HEK293 (cell line): Measurements from ENCODE around the gene MPDU1.

ENCODE experiments used
- BCL11A ChIP-seq: fragments of 450-650 bp; formaldehyde crosslinking; IDR thresholded peaks from 2 replicates; pipeline ENCODE4 v1.5.1; 2016; ENCODE audit warnings: low read depth, missing biosample characterization, missing genetic modification characterization
- MYNN ChIP-seq: fragments of 450-650 bp; formaldehyde crosslinking; IDR thresholded peaks from 2 replicates; pipeline ENCODE4 v1.5.1; 2016; ENCODE audit warnings: missing biosample characterization, missing genetic modification characterization, borderline replicate concordance
- SCRT1 ChIP-seq: fragments of 450-650 bp; formaldehyde crosslinking; IDR thresholded peaks from 2 replicates; pipeline ENCODE4 v1.5.1; 2016; ENCODE audit warnings: missing biosample characterization, missing genetic modification characterization, borderline replicate concordance
- SCRT2 ChIP-seq: fragments of 450-650 bp; formaldehyde crosslinking; IDR thresholded peaks from 2 replicates; pipeline ENCODE4 v1.5.1; 2016; ENCODE audit warnings: missing biosample characterization, missing genetic modification characterization
- SP2 ChIP-seq: fragments of 450-650 bp; formaldehyde crosslinking; IDR thresholded peaks from 2 replicates; pipeline ENCODE4 v1.5.1; 2016; ENCODE audit warnings: missing biosample characterization, missing genetic modification characterization
- ZBTB1 ChIP-seq: fragments of 450-650 bp; formaldehyde crosslinking; IDR thresholded peaks from 2 replicates; pipeline ENCODE4 v1.5.1; 2016; ENCODE audit warnings: missing biosample characterization, missing genetic modification characterization
- ZBTB21 ChIP-seq: fragments of 450-650 bp; formaldehyde crosslinking; IDR thresholded peaks from 2 replicates; pipeline ENCODE4 v1.5.1; 2017; ENCODE audit warnings: missing biosample characterization, missing genetic modification characterization
- ZEB2 ChIP-seq: fragments of 450-650 bp; formaldehyde crosslinking; IDR thresholded peaks from 2 replicates; pipeline ENCODE4 v1.5.1; 2016; ENCODE audit warnings: missing biosample characterization, missing genetic modification characterization
- ZIC2 ChIP-seq: fragments of 450-650 bp; formaldehyde crosslinking; IDR thresholded peaks from 2 replicates; pipeline ENCODE4 v1.5.1; 2016; ENCODE audit warnings: missing biosample characterization, missing genetic modification characterization
- ZNF274 ChIP-seq, 2 experiments: fragments of 200-500 bp in 1 of 2; fragments of 450-650 bp in 1 of 2; sonication (Bioruptor generic) in 1 of 2; formaldehyde crosslinking in 1 of 2; IDR thresholded peaks; 2 replicates each; pipeline versions ENCODE4 v1.5.1 to v1.6.1; 2014 to 2016; ENCODE audit warnings: borderline replicate concordance in 1 of 2, inconsistent platforms in 1 of 2, low read length in 1 of 2, missing biosample characterization in 1 of 2, missing genetic modification characterization in 1 of 2
- ZNF501 ChIP-seq: fragments of 450-650 bp; formaldehyde crosslinking; IDR thresholded peaks from 2 replicates; pipeline ENCODE4 v1.5.1; 2016; ENCODE audit warnings: missing biosample characterization, missing genetic modification characterization
- ZNF610 ChIP-seq: fragments of 450-650 bp; formaldehyde crosslinking; IDR thresholded peaks from 2 replicates; pipeline ENCODE4 v1.5.1; 2016; ENCODE audit warnings: missing biosample characterization, missing genetic modification characterization, borderline replicate concordance
- ZNF776 ChIP-seq: fragments of 450-650 bp; formaldehyde crosslinking; IDR thresholded peaks from 2 replicates; pipeline ENCODE4 v1.5.0; 2017; ENCODE audit warnings: missing biosample characterization, missing genetic modification characterization, borderline replicate concordance
- ZSCAN30 ChIP-seq: fragments of 450-650 bp; IDR thresholded peaks from 2 replicates; pipeline ENCODE4 v1.5.1; 2018; ENCODE audit warnings: missing biosample characterization, mild to moderate bottlenecking, missing genetic modification characterization, moderate library complexity
- TF ChIP-seq, protein P1 (sequence below): fragments of 450-650 bp; formaldehyde crosslinking; IDR thresholded peaks from 2 replicates; pipeline ENCODE4 v1.5.1; 2016; ENCODE audit warnings: missing biosample characterization, missing genetic modification characterization
- TF ChIP-seq, protein P2 (sequence below): fragments of 450-650 bp; formaldehyde crosslinking; IDR thresholded peaks from 2 replicates; pipeline ENCODE4 v1.5.1; 2016; ENCODE audit warnings: missing biosample characterization, missing genetic modification characterization
- TF ChIP-seq, protein P3 (sequence below): fragments of 450-650 bp; formaldehyde crosslinking; IDR thresholded peaks from 2 replicates; pipeline ENCODE4 v1.5.1; 2016; ENCODE audit warnings: missing biosample characterization, missing genetic modification characterization
- TF ChIP-seq, protein P4 (sequence below): fragments of 450-650 bp; formaldehyde crosslinking; IDR thresholded peaks from 2 replicates; pipeline ENCODE4 v1.5.1; 2017; ENCODE audit warnings: missing biosample characterization, missing genetic modification characterization
- TF ChIP-seq, protein P5 (sequence below): fragments of 450-650 bp; formaldehyde crosslinking; conservative IDR thresholded peaks from 2 replicates; pipeline ENCODE4 v1.5.1; 2016; ENCODE audit warnings: low read depth, missing biosample characterization, missing genetic modification characterization

Gene MPDU1

DNA sequence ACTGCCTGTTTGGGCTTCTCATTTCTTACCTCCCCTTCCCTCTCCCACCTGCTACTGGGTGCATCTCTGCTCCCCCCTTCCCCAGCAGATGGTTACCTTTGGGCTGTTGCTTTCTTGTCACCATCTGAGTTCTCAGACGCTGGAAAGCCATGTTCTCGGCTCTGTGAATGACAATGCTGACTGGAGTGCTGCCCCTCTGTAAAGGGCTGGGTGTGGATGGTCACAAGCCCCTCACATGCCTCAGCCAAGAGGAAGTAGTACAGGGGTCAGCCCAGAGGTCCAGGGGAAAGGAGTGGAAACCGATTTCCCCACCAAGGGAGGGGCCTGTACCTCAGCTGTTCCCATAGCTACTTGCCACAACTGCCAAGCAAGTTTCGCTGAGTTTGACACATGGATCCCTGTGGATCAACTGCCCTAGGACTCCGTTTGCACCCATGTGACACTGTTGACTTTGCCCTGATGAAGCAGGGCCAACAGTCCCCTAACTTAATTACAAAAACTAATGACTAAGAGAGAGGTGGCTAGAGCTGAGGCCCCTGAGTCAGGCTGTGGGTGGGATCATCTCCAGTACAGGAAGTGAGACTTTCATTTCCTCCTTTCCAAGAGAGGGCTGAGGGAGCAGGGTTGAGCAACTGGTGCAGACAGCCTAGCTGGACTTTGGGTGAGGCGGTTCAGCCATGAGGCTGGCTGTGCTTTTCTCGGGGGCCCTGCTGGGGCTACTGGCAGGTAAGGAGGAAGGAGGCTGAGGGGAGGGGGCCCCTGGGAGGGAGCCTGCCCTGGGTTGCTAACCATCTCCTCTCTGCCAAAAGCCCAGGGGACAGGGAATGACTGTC lies 4.4 kb upstream of the MPDU1 start, which contains the start of gene CD68 (continued):
- TF ChIP-seq BCL11A (tag by site-specific recombination) (peak; percentile 78), ZNF501 (peak; percentile 74; the same call in 1 of the 2 replicates), SCRT1 (peak; percentile 45; the same call in 1 of the 2 replicates), ZNF274 (IDR thresholded peaks at IDR 0.05; ENCODE audit: low read length) (no peak), ZNF274 (tag by site-specific recombination; IDR thresholded peaks at IDR 0.05; ENCODE audit: borderline replicate concordance) (no peak), ZEB2 (tag by site-specific recombination) (peak; percentile 67), ZIC2 (tag by site-specific recombination) (peak; percentile 44; the same call in 1 of the 2 replicates), SP2 (tag by site-specific recombination) (peak; percentile 58), ZBTB21 (tag by site-specific recombination) (no peak), ZSCAN30 (tag by site-specific recombination) (peak; percentile 46; the same call in 1 of the 2 replicates), ZNF610 (tag by site-specific recombination) (no peak), MYNN (tag by site-specific recombination) (no peak), ZNF776 (tag by site-specific recombination) (no peak), ZBTB1 (tag by site-specific recombination) (no peak), SCRT2 (tag by site-specific recombination) (peak; percentile 96)
- TF ChIP-seq, protein P1, sequence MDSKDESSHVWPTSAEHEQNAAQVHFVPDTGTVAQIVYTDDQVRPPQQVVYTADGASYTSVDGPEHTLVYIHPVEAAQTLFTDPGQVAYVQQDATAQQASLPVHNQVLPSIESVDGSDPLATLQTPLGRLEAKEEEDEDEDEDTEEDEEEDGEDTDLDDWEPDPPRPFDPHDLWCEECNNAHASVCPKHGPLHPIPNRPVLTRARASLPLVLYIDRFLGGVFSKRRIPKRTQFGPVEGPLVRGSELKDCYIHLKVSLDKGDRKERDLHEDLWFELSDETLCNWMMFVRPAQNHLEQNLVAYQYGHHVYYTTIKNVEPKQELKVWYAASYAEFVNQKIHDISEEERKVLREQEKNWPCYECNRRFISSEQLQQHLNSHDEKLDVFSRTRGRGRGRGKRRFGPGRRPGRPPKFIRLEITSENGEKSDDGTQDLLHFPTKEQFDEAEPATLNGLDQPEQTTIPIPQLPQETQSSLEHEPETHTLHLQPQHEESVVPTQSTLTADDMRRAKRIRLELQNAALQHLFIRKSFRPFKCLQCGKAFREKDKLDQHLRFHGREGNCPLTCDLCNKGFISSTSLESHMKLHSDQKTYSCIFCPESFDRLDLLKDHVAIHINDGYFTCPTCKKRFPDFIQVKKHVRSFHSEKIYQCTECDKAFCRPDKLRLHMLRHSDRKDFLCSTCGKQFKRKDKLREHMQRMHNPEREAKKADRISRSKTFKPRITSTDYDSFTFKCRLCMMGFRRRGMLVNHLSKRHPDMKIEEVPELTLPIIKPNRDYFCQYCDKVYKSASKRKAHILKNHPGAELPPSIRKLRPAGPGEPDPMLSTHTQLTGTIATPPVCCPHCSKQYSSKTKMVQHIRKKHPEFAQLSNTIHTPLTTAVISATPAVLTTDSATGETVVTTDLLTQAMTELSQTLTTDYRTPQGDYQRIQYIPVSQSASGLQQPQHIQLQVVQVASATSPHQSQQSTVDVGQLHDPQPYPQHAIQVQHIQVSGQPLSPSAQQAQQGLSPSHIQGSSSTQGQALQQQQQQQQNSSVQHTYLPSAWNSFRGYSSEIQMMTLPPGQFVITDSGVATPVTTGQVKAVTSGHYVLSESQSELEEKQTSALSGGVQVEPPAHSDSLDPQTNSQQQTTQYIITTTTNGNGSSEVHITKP = peak; percentile 78
- TF ChIP-seq, protein P2, sequence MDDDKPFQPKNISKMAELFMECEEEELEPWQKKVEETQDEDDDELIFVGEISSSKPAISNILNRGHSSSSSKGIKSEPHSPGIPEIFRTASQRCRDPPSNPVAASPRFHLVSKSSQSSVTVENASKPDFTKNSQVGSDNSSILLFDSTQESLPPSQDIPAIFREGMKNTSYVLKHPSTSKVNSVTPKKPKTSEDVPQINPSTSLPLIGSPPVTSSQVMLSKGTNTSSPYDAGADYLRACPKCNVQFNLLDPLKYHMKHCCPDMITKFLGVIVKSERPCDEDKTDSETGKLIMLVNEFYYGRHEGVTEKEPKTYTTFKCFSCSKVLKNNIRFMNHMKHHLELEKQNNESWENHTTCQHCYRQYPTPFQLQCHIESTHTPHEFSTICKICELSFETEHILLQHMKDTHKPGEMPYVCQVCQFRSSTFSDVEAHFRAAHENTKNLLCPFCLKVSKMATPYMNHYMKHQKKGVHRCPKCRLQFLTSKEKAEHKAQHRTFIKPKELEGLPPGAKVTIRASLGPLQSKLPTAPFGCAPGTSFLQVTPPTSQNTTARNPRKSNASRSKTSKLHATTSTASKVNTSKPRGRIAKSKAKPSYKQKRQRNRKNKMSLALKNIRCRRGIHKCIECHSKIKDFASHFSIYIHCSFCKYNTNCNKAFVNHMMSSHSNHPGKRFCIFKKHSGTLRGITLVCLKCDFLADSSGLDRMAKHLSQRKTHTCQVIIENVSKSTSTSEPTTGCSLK (tag by site-specific recombination) = no peak
- TF ChIP-seq, protein P3, sequence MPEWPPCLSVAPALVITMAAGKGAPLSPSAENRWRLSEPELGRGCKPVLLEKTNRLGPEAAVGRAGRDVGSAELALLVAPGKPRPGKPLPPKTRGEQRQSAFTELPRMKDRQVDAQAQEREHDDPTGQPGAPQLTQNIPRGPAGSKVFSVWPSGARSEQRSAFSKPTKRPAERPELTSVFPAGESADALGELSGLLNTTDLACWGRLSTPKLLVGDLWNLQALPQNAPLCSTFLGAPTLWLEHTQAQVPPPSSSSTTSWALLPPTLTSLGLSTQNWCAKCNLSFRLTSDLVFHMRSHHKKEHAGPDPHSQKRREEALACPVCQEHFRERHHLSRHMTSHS (tag by site-specific recombination) = no peak
- TF ChIP-seq, protein P4, sequence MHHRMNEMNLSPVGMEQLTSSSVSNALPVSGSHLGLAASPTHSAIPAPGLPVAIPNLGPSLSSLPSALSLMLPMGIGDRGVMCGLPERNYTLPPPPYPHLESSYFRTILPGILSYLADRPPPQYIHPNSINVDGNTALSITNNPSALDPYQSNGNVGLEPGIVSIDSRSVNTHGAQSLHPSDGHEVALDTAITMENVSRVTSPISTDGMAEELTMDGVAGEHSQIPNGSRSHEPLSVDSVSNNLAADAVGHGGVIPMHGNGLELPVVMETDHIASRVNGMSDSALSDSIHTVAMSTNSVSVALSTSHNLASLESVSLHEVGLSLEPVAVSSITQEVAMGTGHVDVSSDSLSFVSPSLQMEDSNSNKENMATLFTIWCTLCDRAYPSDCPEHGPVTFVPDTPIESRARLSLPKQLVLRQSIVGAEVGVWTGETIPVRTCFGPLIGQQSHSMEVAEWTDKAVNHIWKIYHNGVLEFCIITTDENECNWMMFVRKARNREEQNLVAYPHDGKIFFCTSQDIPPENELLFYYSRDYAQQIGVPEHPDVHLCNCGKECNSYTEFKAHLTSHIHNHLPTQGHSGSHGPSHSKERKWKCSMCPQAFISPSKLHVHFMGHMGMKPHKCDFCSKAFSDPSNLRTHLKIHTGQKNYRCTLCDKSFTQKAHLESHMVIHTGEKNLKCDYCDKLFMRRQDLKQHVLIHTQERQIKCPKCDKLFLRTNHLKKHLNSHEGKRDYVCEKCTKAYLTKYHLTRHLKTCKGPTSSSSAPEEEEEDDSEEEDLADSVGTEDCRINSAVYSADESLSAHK (tag by site-specific recombination) = peak; percentile 78
- TF ChIP-seq, protein P5, sequence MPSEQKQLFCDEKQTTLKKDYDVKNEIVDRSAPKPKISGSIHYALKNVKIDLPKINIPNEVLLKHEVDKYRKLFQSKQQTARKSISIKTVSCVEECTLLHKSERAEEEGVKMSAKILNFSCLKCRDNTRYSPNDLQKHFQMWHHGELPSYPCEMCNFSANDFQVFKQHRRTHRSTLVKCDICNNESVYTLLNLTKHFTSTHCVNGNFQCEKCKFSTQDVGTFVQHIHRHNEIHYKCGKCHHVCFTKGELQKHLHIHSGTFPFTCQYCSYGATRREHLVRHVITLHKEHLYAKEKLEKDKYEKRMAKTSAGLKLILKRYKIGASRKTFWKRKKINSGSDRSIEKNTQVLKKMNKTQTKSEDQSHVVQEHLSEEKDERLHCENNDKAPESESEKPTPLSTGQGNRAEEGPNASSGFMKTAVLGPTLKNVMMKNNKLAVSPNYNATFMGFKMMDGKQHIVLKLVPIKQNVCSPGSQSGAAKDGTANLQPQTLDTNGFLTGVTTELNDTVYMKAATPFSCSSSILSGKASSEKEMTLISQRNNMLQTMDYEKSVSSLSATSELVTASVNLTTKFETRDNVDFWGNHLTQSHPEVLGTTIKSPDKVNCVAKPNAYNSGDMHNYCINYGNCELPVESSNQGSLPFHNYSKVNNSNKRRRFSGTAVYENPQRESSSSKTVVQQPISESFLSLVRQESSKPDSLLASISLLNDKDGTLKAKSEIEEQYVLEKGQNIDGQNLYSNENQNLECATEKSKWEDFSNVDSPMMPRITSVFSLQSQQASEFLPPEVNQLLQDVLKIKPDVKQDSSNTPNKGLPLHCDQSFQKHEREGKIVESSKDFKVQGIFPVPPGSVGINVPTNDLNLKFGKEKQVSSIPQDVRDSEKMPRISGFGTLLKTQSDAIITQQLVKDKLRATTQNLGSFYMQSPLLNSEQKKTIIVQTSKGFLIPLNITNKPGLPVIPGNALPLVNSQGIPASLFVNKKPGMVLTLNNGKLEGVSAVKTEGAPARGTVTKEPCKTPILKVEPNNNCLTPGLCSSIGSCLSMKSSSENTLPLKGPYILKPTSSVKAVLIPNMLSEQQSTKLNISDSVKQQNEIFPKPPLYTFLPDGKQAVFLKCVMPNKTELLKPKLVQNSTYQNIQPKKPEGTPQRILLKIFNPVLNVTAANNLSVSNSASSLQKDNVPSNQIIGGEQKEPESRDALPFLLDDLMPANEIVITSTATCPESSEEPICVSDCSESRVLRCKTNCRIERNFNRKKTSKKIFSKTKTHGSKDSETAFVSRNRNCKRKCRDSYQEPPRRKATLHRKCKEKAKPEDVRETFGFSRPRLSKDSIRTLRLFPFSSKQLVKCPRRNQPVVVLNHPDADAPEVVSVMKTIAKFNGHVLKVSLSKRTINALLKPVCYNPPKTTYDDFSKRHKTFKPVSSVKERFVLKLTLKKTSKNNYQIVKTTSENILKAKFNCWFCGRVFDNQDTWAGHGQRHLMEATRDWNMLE (tag by site-specific recombination) = 0 out of 2 replicates have a peak, but pooled peaks have one; percentile 30
